Upper lobe of left lung (tissue), 4 donors: Measurements from ENCODE around the gene NPY1R.

Experiments used
- CTCF ChIP-seq, 6 experiments: fragments of 450-650 bp in 4 of 6; fragments of 200-600 bp in 2 of 6; sonication (generic) in 2 of 6; IDR thresholded peaks; one replicate each; pipeline ENCODE4 v1.5.1; 2016 to 2019; ENCODE audit warnings: antibody characterized with exemption in 6 of 6
- POLR2AphosphoS5 ChIP-seq, 2 donors: sonication (generic); formaldehyde crosslinking; IDR thresholded peaks; one replicate each; pipeline ENCODE4 v1.5.1; 2017; ENCODE audit warnings: antibody characterized with exemption in 2 of 2

GRCh38 chr4:163295138-163295537 lies 37.3 kb downstream of the NPY1R start:
- TF ChIP-seq POLR2AphosphoS5 (IDR thresholded peaks at IDR 0.05) (no peak), CTCF (IDR thresholded peaks at IDR 0.05) (no peak)
